ENCODE results near the gene AOAH. TPM values are rescaled to one million over a fixed set of nuclear protein-coding genes. Genes with fewer than 3 reads are reported as not detected.
"Not testable (repeated sequence)": the region's sequence is repeated elsewhere in the genome, so short reads cannot be mapped to it uniquely, and the experiment has no call there.

The AOAH gene
- total and polyA plus RNA-seq, 2 experiments from 2014 or later: not detected

GRCh38 chr7:36490419-36490830 is 233.9 kb downstream of the AOAH start:
- peak in 1 of 2 donors; percentile 13 for DNase-seq (ENCODE audit: low read depth in 1 of 2, low spot score in 1 of 2)
- no peak for TF ChIP-seq CTCF (IDR thresholded peaks at IDR 0.05; ENCODE audit: low read depth, low read length)
- H3K36me3 ChIP-seq: no peaks in the 10 kb centered on the region
- H3K27ac ChIP-seq: no peak overlapping the region
- H3K4me3 ChIP-seq: no peak overlapping the region
- no peaks in the 10 kb centered on the region for H3K4me1 ChIP-seq (ENCODE audit: low read depth)
- H3K27me3 ChIP-seq: no peaks in the 10 kb centered on the region
- no peaks in the 10 kb centered on the region for H3K9me3 ChIP-seq (ENCODE audit: low read depth)

GRCh38 chr7:36488672-36489071 is 235.6 kb downstream of the AOAH start:
- not testable (repeated sequence) for DNase-seq (ENCODE audit: low read depth in 1 of 2, low spot score in 1 of 2); H3K27ac ChIP-seq; H3K36me3 ChIP-seq; H3K27me3 ChIP-seq; H3K4me1 ChIP-seq (ENCODE audit: low read depth); H3K4me3 ChIP-seq; H3K9me3 ChIP-seq (ENCODE audit: low read depth)

GRCh38 chr7:36487756-36488336 is 236.4 kb downstream of the AOAH start:
- H3K36me3 ChIP-seq: no peaks in the 10 kb centered on the region
- H3K27ac ChIP-seq: no peak overlapping the region

GRCh38 chr7:36486336-36486735 is 238.0 kb downstream of the AOAH start:
- no peak for DNase-seq (ENCODE audit: low read depth in 1 of 2, low spot score in 1 of 2)
- Histone ChIP-seq H3K4me3 (no peak overlapping the region), H3K4me1 (ENCODE audit: low read depth) (no peaks in the 10 kb centered on the region), H3K36me3 (no peaks in the 10 kb centered on the region), H3K27me3 (no peaks in the 10 kb centered on the region), H3K9me3 (ENCODE audit: low read depth) (no peaks in the 10 kb centered on the region), H3K27ac (no peak overlapping the region)
- no peak for TF ChIP-seq CTCF (IDR thresholded peaks at IDR 0.05; ENCODE audit: low read depth, low read length)

More at GRCh38 chr7:36487756-36488336, 236.4 kb downstream of the AOAH start:
- Histone ChIP-seq H3K9me3 (ENCODE audit: low read depth) (no peaks in the 10 kb centered on the region), H3K4me3 (no peak overlapping the region), H3K27me3 (no peaks in the 10 kb centered on the region), H3K4me1 (ENCODE audit: low read depth) (no peaks in the 10 kb centered on the region)
- peak; percentile 65 to 75 for DNase-seq (ENCODE audit: low read depth in 1 of 2, low spot score in 1 of 2)
- peak; percentile 72 for TF ChIP-seq CTCF (IDR thresholded peaks at IDR 0.05; ENCODE audit: low read depth, low read length)

GRCh38 chr7:36484265-36484664 is 240.0 kb downstream of the AOAH start:
- H3K27me3 ChIP-seq: no peaks in the 10 kb centered on the region
- no peak overlapping the region for H3K4me3 ChIP-seq
- H3K36me3 ChIP-seq: no peaks in the 10 kb centered on the region
- no peak overlapping the region for H3K27ac ChIP-seq
- no peaks in the 10 kb centered on the region for H3K4me1 ChIP-seq (ENCODE audit: low read depth)
- H3K9me3 ChIP-seq (ENCODE audit: low read depth): no peaks in the 10 kb centered on the region
- TF ChIP-seq CTCF (IDR thresholded peaks at IDR 0.05; ENCODE audit: low read depth, low read length): no peak
- no peak for DNase-seq (ENCODE audit: low read depth in 1 of 2, low spot score in 1 of 2)

GRCh38 chr7:36483853-36484252 is 240.4 kb downstream of the AOAH start:
- H3K36me3 ChIP-seq; H3K27me3 ChIP-seq; H3K27ac ChIP-seq; H3K4me1 ChIP-seq (ENCODE audit: low read depth); H3K4me3 ChIP-seq; DNase-seq (ENCODE audit: low read depth in 1 of 2, low spot score in 1 of 2); H3K9me3 ChIP-seq (ENCODE audit: low read depth): not testable (repeated sequence)

GRCh38 chr7:36478745-36479144 is 245.5 kb downstream of the AOAH start:
- DNase-seq (ENCODE audit: low read depth in 1 of 2, low spot score in 1 of 2): no peak
- Histone ChIP-seq H3K4me3 (no peak overlapping the region), H3K27me3 (no peaks in the 10 kb centered on the region), H3K9me3 (ENCODE audit: low read depth) (no peaks in the 10 kb centered on the region), H3K4me1 (ENCODE audit: low read depth) (no peaks in the 10 kb centered on the region), H3K27ac (no peak overlapping the region), H3K36me3 (no peaks in the 10 kb centered on the region)
- no peak for TF ChIP-seq CTCF (IDR thresholded peaks at IDR 0.05; ENCODE audit: low read depth, low read length)

Measured in cardiac muscle cell (in vitro differentiated cells and primary cell).